ENCODE data around the gene GRM8. TPM values are rescaled to one million over a fixed set of nuclear protein-coding genes. Genes with fewer than 3 reads are reported as not detected.

The GRM8 gene
- total RNA-seq, 1 experiment from 2014 or later, result 1.8 TPM

GRCh38 chr7:126839624-126840023 lies 413.1 kb downstream of the GRM8 start:
- Histone ChIP-seq H3K4ac (ENCODE audit: low read depth, low read length) (no peak overlapping the region), H2BK120ac (ENCODE audit: low read depth, low read length, poor library complexity, severe bottlenecking) (no peak overlapping the region), H3K27ac (ENCODE audit: insufficient read length, low read depth, low read length) (no peak overlapping the region), H2AFZ (ENCODE audit: low read length) (no peak overlapping the region), H3K18ac (ENCODE audit: insufficient read length, low read depth, low read length) (no peak overlapping the region), H2BK15ac (ENCODE audit: low read depth, low read length) (no peak overlapping the region), H2BK5ac (ENCODE audit: insufficient read length, low read length) (no peak overlapping the region), H3K79me1 (ENCODE audit: insufficient read depth, low read depth, low read length, poor library complexity, severe bottlenecking) (no peaks in the 10 kb centered on the region), H2AK5ac (ENCODE audit: insufficient read length, low read length) (no peak overlapping the region), H3K4me1 (ENCODE audit: insufficient read depth, low read length) (no peaks in the 10 kb centered on the region), H2BK20ac (ENCODE audit: low read depth, low read length, poor library complexity, severe bottlenecking) (peak overlapping the region; percentile 26), H3K27me3 (ENCODE audit: insufficient read depth, low read length) (no peaks in the 10 kb centered on the region), H3K9ac (ENCODE audit: extremely low read depth, insufficient read length, low read length) (no peak overlapping the region), H3T11ph (ENCODE audit: low read length) (no peak overlapping the region), H4K5ac (ENCODE audit: insufficient read length, low read depth, low read length) (no peak overlapping the region), H4K91ac (ENCODE audit: insufficient read length, low read depth, low read length) (no peak overlapping the region), H3K56ac (ENCODE audit: insufficient read length, low read depth, low read length) (no peak overlapping the region), H3K9me3 (ENCODE audit: control insufficient read depth, low read depth, low read length) (no peaks in the 10 kb centered on the region), H3K14ac (ENCODE audit: insufficient read depth, low read length) (no peak overlapping the region), H3K79me2 (ENCODE audit: insufficient read depth, low read length) (no peaks in the 10 kb centered on the region), H3K23me2 (ENCODE audit: insufficient read length, low read depth, low read length, poor library complexity, severe bottlenecking) (no peaks in the 10 kb centered on the region), H3K4me2 (ENCODE audit: insufficient read depth, insufficient read length, low read length) (no peak overlapping the region), H2BK12ac (ENCODE audit: insufficient read length, low read depth, low read length) (no peak overlapping the region), H4K20me1 (ENCODE audit: control insufficient read depth, insufficient read depth, insufficient read length) (no peaks in the 10 kb centered on the region), H4K8ac (replicated peaks; ENCODE audit: insufficient read length, low read depth, low read length) (no peak overlapping the region), H3K23ac (ENCODE audit: insufficient read length, low read depth, low read length) (no peak overlapping the region)
- H3K4me1 Mint-ChIP-seq, result peaks cover 4% of the 10 kb centered on the region in 2 experiments
- H3K27ac Mint-ChIP-seq, result no peak overlapping the region; a peak in 1 of 7 replicates
- no peak for TF ChIP-seq CTCF (conservative IDR thresholded peaks at IDR 0.05)
- no peaks in the 10 kb centered on the region; the same call in none of the 2 replicates for H3K27me3 Mint-ChIP-seq (ENCODE audit: low read depth)
- H3K36me3 Mint-ChIP-seq (ENCODE audit: insufficient read depth in 1 of 3, low read depth in 3 of 3), result no peaks in the 10 kb centered on the region
- no peak for DNase-seq
- H3K9me3 Mint-ChIP-seq, result no peaks in the 10 kb centered on the region
- no peak overlapping the region for H3K4me3 Mint-ChIP-seq
- WGBS (ENCODE audit: extremely low coverage, insufficient read length, low lambda C conversion rate), result no CpG with 5 or more reads among the region's 1 CpG

Measured in H9 (cell line).